HepG2 (cell line): ENCODE data around the gene ZFPM1.

ENCODE experiments used
- ADNP ChIP-seq: sonication (generic); formaldehyde crosslinking; IDR thresholded peaks from 2 replicates; pipeline ENCODE4 v1.4.0; 2020; ENCODE audit warnings: missing genetic modification reagents
- BRF2 ChIP-seq: sonication (generic); formaldehyde crosslinking; IDR thresholded peaks from 2 replicates; pipeline ENCODE4 v1.8.1; 2022; ENCODE audit warnings: mild to moderate bottlenecking, missing genetic modification reagents
- CTCF ChIP-seq: sonication (generic); formaldehyde crosslinking; IDR thresholded peaks from 2 replicates; pipeline ENCODE4 v1.5.0; 2020; ENCODE audit warnings: mild to moderate bottlenecking, missing genetic modification reagents, moderate library complexity
- RORA ChIP-seq: sonication (generic); formaldehyde crosslinking; IDR thresholded peaks from 2 replicates; pipeline ENCODE4 v1.5.0; 2020; ENCODE audit warnings: mild to moderate bottlenecking, missing genetic modification reagents, moderate library complexity
- TAF15 ChIP-seq: fragments of 200-400 bp; formaldehyde crosslinking; IDR thresholded peaks from one replicate; pipeline ENCODE4 v1.6.1; 2018; ENCODE audit warnings: mild to moderate bottlenecking, low read depth, low read length; ENCODE audit not compliant: poor library complexity, severe bottlenecking
- TBL1XR1 ChIP-seq: fragments of 150-350 bp; IDR thresholded peaks from 2 replicates; pipeline ENCODE4 v1.6.1; 2014; ENCODE audit warnings: borderline replicate concordance, low read length; ENCODE audit not compliant: partially characterized antibody
- TOE1 ChIP-seq: sonication (generic); formaldehyde crosslinking; IDR thresholded peaks from 2 replicates; pipeline ENCODE4 v1.4.0; 2020; ENCODE audit warnings: mild to moderate bottlenecking, missing genetic modification reagents
- ZBTB20 ChIP-seq: sonication (generic); formaldehyde crosslinking; IDR thresholded peaks from 2 replicates; pipeline ENCODE4 v1.8.1; 2023; ENCODE audit warnings: missing genetic modification reagents, low read depth, mild to moderate bottlenecking, borderline replicate concordance
- ZNF484 ChIP-seq: sonication (generic); formaldehyde crosslinking; IDR thresholded peaks from 2 replicates; pipeline ENCODE4 v1.5.1; 2020; ENCODE audit warnings: mild to moderate bottlenecking, low read depth, missing genetic modification reagents, borderline replicate concordance
- ZNF564 ChIP-seq: sonication (generic); formaldehyde crosslinking; IDR thresholded peaks from 2 replicates; pipeline ENCODE4 v1.8.1; 2023; ENCODE audit warnings: mild to moderate bottlenecking, missing genetic modification reagents
- TF ChIP-seq, protein P1 (sequence below): sonication (generic); formaldehyde crosslinking; IDR thresholded peaks from 2 replicates; pipeline ENCODE4 v1.4.0; 2020; ENCODE audit warnings: missing genetic modification reagents, borderline replicate concordance

DNA sequence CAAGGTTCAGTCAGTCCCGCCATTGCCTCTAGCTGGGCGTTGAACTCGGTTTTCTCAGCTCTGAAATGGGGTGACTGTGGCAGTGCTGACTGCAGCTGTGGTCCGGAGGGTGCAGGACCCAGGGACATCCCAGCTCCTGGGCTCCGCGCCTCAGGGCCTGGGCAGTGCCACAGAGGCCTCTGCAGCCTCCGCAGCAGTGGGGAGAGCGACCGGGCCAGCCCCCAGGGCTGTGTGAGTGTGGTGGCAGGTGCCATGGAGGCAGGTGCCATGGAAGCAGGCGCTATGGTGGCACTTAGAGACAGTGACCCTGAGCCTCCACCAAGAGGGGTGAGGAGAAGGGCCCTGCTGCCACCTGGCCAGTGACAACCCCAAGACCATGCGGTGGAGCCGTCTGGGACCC is 39.4 kb upstream of the ZFPM1 start:
- TF ChIP-seq ZNF564 (CRISPR knock-in tag) (no peak), BRF2 (no peak), TBL1XR1 (no peak), RORA (CRISPR knock-in tag) (no peak), ZNF484 (CRISPR knock-in tag) (no peak), TAF15 (no peak), TOE1 (no peak), ADNP (no peak), CTCF (no peak), ZBTB20 (CRISPR knock-in tag) (no peak)
- TF ChIP-seq, protein P1, sequence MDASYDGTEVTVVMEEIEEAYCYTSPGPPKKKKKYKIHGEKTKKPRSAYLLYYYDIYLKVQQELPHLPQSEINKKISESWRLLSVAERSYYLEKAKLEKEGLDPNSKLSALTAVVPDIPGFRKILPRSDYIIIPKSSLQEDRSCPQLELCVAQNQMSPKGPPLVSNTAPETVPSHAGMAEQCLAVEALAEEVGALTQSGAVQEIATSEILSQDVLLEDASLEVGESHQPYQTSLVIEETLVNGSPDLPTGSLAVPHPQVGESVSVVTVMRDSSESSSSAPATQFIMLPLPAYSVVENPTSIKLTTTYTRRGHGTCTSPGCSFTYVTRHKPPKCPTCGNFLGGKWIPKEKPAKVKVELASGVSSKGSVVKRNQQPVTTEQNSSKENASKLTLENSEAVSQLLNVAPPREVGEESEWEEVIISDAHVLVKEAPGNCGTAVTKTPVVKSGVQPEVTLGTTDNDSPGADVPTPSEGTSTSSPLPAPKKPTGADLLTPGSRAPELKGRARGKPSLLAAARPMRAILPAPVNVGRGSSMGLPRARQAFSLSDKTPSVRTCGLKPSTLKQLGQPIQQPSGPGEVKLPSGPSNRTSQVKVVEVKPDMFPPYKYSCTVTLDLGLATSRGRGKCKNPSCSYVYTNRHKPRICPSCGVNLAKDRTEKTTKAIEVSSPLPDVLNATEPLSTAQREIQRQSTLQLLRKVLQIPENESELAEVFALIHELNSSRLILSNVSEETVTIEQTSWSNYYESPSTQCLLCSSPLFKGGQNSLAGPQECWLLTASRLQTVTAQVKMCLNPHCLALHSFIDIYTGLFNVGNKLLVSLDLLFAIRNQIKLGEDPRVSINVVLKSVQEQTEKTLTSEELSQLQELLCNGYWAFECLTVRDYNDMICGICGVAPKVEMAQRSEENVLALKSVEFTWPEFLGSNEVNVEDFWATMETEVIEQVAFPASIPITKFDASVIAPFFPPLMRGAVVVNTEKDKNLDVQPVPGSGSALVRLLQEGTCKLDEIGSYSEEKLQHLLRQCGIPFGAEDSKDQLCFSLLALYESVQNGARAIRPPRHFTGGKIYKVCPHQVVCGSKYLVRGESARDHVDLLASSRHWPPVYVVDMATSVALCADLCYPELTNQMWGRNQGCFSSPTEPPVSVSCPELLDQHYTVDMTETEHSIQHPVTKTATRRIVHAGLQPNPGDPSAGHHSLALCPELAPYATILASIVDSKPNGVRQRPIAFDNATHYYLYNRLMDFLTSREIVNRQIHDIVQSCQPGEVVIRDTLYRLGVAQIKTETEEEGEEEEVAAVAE (CRISPR knock-in tag), result no peak
